MM.1S (cell line): ENCODE results near the gene RABGAP1L.

Experiments used
- EZH2 ChIP-seq: fragments of 300-600 bp; sonication (generic); optimal IDR thresholded peaks from 2 replicates; pipeline ENCODE3; 2017; ENCODE audit warnings: low read depth, mild to moderate bottlenecking, antibody characterized with exemption, low read length, mixed read lengths
- EZH2phosphoT487 ChIP-seq: fragments of 300-600 bp; sonication (generic); IDR thresholded peaks from 2 replicates; pipeline ENCODE4 v1.6.1; 2018; ENCODE audit warnings: antibody characterized with exemption, low read length
- TF ChIP-seq, protein P1 (sequence below): fragments of 300-600 bp; sonication (generic); IDR thresholded peaks from 2 replicates; pipeline ENCODE4 v1.5.1; 2016; ENCODE audit warnings: antibody characterized with exemption, low read length, mixed read lengths

DNA sequence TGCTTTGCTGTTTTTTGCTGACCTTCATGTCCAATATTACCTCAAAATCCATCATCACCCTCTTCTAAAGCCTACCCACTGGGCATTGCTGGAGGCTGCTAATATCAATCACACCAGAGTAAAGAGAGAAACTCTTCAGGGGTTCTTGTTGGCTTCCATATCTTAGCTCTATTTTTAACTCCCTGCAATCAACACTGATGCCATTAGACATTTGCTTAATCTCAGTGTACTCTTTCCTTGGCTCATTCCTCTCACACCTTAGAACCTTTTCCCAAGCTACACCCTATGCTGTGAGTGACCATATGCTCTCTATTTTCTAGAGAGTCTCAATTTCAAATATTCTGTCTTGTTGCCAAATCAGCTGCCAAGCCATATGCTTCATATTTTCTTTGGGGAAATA is 40.6 kb upstream of the RABGAP1L start:
- TF ChIP-seq, protein P1, sequence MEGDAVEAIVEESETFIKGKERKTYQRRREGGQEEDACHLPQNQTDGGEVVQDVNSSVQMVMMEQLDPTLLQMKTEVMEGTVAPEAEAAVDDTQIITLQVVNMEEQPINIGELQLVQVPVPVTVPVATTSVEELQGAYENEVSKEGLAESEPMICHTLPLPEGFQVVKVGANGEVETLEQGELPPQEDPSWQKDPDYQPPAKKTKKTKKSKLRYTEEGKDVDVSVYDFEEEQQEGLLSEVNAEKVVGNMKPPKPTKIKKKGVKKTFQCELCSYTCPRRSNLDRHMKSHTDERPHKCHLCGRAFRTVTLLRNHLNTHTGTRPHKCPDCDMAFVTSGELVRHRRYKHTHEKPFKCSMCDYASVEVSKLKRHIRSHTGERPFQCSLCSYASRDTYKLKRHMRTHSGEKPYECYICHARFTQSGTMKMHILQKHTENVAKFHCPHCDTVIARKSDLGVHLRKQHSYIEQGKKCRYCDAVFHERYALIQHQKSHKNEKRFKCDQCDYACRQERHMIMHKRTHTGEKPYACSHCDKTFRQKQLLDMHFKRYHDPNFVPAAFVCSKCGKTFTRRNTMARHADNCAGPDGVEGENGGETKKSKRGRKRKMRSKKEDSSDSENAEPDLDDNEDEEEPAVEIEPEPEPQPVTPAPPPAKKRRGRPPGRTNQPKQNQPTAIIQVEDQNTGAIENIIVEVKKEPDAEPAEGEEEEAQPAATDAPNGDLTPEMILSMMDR, result no peak
- TF ChIP-seq EZH2phosphoT487 (no peak), EZH2 (no peak)
